ENCODE measurements around the gene BMP6.

DNA sequence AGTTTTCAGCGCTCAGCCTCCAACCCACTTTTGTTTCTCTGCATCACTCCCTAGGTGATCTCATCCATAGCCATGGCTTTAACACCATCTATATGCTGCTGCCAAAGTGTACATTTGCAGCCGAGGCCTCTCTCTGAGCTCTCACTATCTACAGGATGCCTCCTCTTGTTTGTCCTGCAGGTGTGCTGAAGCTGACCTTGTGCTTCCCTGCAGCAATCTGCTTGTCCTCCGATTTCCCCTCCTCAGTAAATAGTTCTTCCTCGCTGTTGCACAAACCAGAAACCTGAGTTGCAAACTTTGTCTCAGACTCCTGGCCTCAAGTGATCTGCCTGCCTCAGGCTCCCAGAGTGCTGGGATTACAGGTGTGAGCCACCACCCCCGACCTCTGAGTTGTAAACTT lies 188.4 kb downstream of the BMP6 start:
- TF ChIP-seq, protein P1, sequence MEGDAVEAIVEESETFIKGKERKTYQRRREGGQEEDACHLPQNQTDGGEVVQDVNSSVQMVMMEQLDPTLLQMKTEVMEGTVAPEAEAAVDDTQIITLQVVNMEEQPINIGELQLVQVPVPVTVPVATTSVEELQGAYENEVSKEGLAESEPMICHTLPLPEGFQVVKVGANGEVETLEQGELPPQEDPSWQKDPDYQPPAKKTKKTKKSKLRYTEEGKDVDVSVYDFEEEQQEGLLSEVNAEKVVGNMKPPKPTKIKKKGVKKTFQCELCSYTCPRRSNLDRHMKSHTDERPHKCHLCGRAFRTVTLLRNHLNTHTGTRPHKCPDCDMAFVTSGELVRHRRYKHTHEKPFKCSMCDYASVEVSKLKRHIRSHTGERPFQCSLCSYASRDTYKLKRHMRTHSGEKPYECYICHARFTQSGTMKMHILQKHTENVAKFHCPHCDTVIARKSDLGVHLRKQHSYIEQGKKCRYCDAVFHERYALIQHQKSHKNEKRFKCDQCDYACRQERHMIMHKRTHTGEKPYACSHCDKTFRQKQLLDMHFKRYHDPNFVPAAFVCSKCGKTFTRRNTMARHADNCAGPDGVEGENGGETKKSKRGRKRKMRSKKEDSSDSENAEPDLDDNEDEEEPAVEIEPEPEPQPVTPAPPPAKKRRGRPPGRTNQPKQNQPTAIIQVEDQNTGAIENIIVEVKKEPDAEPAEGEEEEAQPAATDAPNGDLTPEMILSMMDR (conservative IDR thresholded peaks at IDR 0.05): no peak
- TF ChIP-seq ZFX (IDR thresholded peaks at IDR 0.05): no peak

Measured in C4-2B (cell line).